ENCODE results near the gene RSAD2.

The RSAD2 gene

GRCh38 chr2:6864231-6864754, 13.3 kb upstream of the RSAD2 start:
- in situ Hi-C loops (cut with MboI; ENCODE audit: low sequenced_read_pairs): no loop called here

- in situ Hi-C loops (cut with MboI; ENCODE audit: low sequenced_read_pairs): no loop called here
These were observed 12.6 kb upstream of the RSAD2 start for GRCh38 chr2:6864923-6865345.

GRCh38 chr2:6865346-6866274, 12.0 kb upstream of the RSAD2 start, which contains the start of gene CMPK2:
Gene CMPK2 (minus strand): TSS chr2:6865907. CDS start chr2:6865696, 211 bp downstream.
- in situ Hi-C loops (cut with MboI; ENCODE audit: low sequenced_read_pairs): no loop called here

- in situ Hi-C loops (cut with MboI; ENCODE audit: low sequenced_read_pairs): no loop called here
These were observed 11.3 kb upstream of the RSAD2 start for GRCh38 chr2:6866275-6866671.

GRCh38 chr2:6866982-6867381, 10.6 kb upstream of the RSAD2 start:
- in situ Hi-C loops (cut with MboI; ENCODE audit: low sequenced_read_pairs): no loop called here

- in situ Hi-C loops (cut with MboI; ENCODE audit: low sequenced_read_pairs): no loop called here
These were observed 5.2 kb upstream of the RSAD2 start for GRCh38 chr2:6872394-6872793.

GRCh38 chr2:6874032-6874431, 3.5 kb upstream of the RSAD2 start:
- in situ Hi-C loops (cut with MboI; ENCODE audit: low sequenced_read_pairs): no loop called here

- in situ Hi-C loops (cut with MboI; ENCODE audit: low sequenced_read_pairs): no loop called here
These were observed 1.3 kb upstream of the RSAD2 start for GRCh38 chr2:6876309-6876708.

- in situ Hi-C loops (cut with MboI; ENCODE audit: low sequenced_read_pairs): no loop called here
These were observed 972 bp downstream of the RSAD2 start for GRCh38 chr2:6878549-6878948.

GRCh38 chr2:6879011-6879410, 1.4 kb downstream of the RSAD2 start:
- in situ Hi-C loops (cut with MboI; ENCODE audit: low sequenced_read_pairs): no loop called here

- in situ Hi-C loops (cut with MboI; ENCODE audit: low sequenced_read_pairs): no loop called here
These were observed 2.7 kb downstream of the RSAD2 start for GRCh38 chr2:6880200-6880733.

GRCh38 chr2:6881046-6881445, 3.5 kb downstream of the RSAD2 start:
- in situ Hi-C loops (cut with MboI; ENCODE audit: low sequenced_read_pairs): no loop called here

- in situ Hi-C loops (cut with MboI; ENCODE audit: low sequenced_read_pairs): no loop called here
These were observed 3.9 kb downstream of the RSAD2 start for GRCh38 chr2:6881516-6881915.

- in situ Hi-C loops (cut with MboI; ENCODE audit: low sequenced_read_pairs): no loop called here
These were observed 6.0 kb downstream of the RSAD2 start for GRCh38 chr2:6883448-6884122.

GRCh38 chr2:6885551-6885950, 8.0 kb downstream of the RSAD2 start:
- in situ Hi-C loops (cut with MboI; ENCODE audit: low sequenced_read_pairs): no loop called here

- in situ Hi-C loops (cut with MboI; ENCODE audit: low sequenced_read_pairs): no loop called here
These were observed 8.4 kb downstream of the RSAD2 start for GRCh38 chr2:6885968-6886367.

GRCh38 chr2:6887751-6888192, 10.2 kb downstream of the RSAD2 start:
- in situ Hi-C loops (cut with MboI; ENCODE audit: low sequenced_read_pairs): no loop called here

- in situ Hi-C loops (cut with MboI; ENCODE audit: low sequenced_read_pairs): no loop called here
These were observed 11.1 kb downstream of the RSAD2 start for GRCh38 chr2:6888724-6889123.

GRCh38 chr2:6893876-6894482, 16.4 kb downstream of the RSAD2 start:
- in situ Hi-C loops (cut with MboI; ENCODE audit: low sequenced_read_pairs): no loop called here

- in situ Hi-C loops (cut with MboI; ENCODE audit: low sequenced_read_pairs): no loop called here
These were observed 19.6 kb downstream of the RSAD2 start for GRCh38 chr2:6896930-6897759.
